ENCODE measurements around the gene GPD1L. TPM values are rescaled to one million over a fixed set of nuclear protein-coding genes. Genes with fewer than 3 reads are reported as not detected.

Gene GPD1L
- total and polyA plus RNA-seq, 7 experiments from 2014 or later, result 10.6 to 23.8 (median 21.0) TPM

DNA sequence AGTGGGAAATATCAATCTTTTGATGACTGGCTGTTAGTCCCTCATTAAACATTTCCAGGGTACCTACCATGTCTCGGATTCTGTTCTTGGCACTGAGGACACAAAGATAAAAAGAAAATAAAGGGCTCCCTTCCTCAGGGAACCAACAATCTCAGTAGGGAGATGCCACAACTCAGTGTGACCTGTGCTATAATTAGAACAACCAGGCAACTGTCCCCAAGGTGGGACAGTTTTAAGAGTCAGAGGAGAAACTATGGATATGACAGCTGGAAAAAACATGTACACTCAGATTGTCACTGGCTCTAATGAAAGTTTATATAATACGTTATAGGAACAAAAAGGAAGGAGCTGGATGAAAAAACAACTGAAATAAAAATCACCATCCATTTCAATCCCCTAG lies 108.8 kb downstream of the GPD1L start:
- ChIA-PET POLR2A (interaction anchor here (1.0 kb wide), 1 partner anchor 9 kb away, joined by 7 read pairs; no protein-coding TSS in a partner anchor), CTCF (no interaction called here)
- peaks cover 0 to 15% (median 4%) of the 10 kb centered on the region in 5 donors for H3K36me3 Mint-ChIP-seq
- no peak overlapping the region for H3K27ac ChIP-seq (ENCODE audit: low read depth, low read length)
- peaks cover 0 to 16% (median 8%) of the 10 kb centered on the region in 11 donors for H3K9me3 Mint-ChIP-seq
- no peaks in the 10 kb centered on the region for H3K27me3 ChIP-seq (ENCODE audit: control insufficient read depth in 2 of 2, insufficient read depth in 2 of 2, low read length in 2 of 2)
- no peak overlapping the region for H3K4me3 Mint-ChIP-seq
- no peak overlapping the region for H3K27ac Mint-ChIP-seq
- DNase-seq (no peak), ATAC-seq (no peak)
- H3K36me3 ChIP-seq (ENCODE audit: control insufficient read depth in 2 of 3, insufficient read depth in 3 of 3, low read length in 3 of 3), result no peaks in the 10 kb centered on the region
- no peaks in the 10 kb centered on the region for H3K4me1 Mint-ChIP-seq
- H3K4me3 ChIP-seq (ENCODE audit: low read length), result no peak overlapping the region
- no peaks in the 10 kb centered on the region for H3K9me3 ChIP-seq (ENCODE audit: control insufficient read depth in 2 of 3, low read length in 3 of 3)
- no peaks in the 10 kb centered on the region for H3K4me1 ChIP-seq (ENCODE audit: control insufficient read depth in 2 of 2, insufficient read depth in 2 of 2, low read length in 2 of 2)
- peaks cover 0 to 19% (median 5%) of the 10 kb centered on the region in 5 donors for H3K27me3 Mint-ChIP-seq
- intact Hi-C loops (cut with micrococcal nuclease), result no loop called here

DNA sequence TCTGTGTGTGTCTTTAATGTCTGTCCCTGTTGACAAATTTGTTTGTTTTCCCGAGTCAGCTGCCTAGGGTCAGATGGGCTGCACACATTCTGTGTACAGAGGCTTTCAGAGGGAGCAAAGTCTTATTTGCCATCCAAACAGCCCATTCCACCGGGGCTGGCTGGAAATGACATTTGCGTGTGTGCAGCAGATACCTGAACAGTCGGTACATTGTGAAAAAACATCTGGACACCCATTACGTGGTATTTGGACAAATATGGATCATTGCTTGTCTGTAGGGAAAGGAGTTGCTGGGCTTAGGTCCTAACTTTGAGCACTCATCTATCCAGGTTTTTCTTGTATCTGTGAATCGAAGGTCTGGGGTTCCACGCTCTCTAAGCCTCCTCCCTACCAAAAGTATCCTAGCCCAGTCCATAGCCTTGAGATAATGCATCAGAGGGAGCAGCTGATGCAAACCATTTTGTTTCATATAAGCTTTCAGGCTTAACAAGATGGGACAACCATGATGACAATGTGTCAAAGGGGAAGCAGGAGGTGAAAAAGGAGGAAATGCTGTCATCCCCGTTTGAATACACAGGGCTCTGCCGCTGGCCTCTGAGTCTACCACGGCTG lies 109.9 kb downstream of the GPD1L start:
- H3K27ac Mint-ChIP-seq, result no peak overlapping the region
- H3K9me3 ChIP-seq (ENCODE audit: control insufficient read depth in 2 of 3, low read length in 3 of 3), result no peaks in the 10 kb centered on the region
- H3K4me3 Mint-ChIP-seq, result no peak overlapping the region
- intact Hi-C loops (cut with micrococcal nuclease), result no loop called here
- no peak overlapping the region for H3K4me3 ChIP-seq (ENCODE audit: low read length)
- peaks cover 0 to 20% (median 4%) of the 10 kb centered on the region in 5 donors for H3K36me3 Mint-ChIP-seq
- H3K4me1 ChIP-seq (ENCODE audit: control insufficient read depth in 2 of 2, insufficient read depth in 2 of 2, low read length in 2 of 2), result no peaks in the 10 kb centered on the region
- POLR2A ChIA-PET, result interaction anchor here (0.6 to 1.0 kb wide), 2 partner anchors 10 to 145 kb away, joined by 7 read pairs; no protein-coding TSS in a partner anchor
- no peaks in the 10 kb centered on the region for H3K27me3 ChIP-seq (ENCODE audit: control insufficient read depth in 2 of 2, insufficient read depth in 2 of 2, low read length in 2 of 2)
- no peak for DNase-seq
- CTCF ChIA-PET, result no interaction called here
- peaks cover 0 to 19% (median 5%) of the 10 kb centered on the region in 5 donors for H3K27me3 Mint-ChIP-seq
- H3K36me3 ChIP-seq (ENCODE audit: control insufficient read depth in 2 of 3, insufficient read depth in 3 of 3, low read length in 3 of 3), result no peaks in the 10 kb centered on the region
- ATAC-seq, result no peak
- H3K9me3 Mint-ChIP-seq, result peaks cover 0 to 21% (median 11%) of the 10 kb centered on the region in 11 donors
- H3K4me1 Mint-ChIP-seq, result no peaks in the 10 kb centered on the region
- no peak overlapping the region for H3K27ac ChIP-seq (ENCODE audit: low read depth, low read length)

DNA sequence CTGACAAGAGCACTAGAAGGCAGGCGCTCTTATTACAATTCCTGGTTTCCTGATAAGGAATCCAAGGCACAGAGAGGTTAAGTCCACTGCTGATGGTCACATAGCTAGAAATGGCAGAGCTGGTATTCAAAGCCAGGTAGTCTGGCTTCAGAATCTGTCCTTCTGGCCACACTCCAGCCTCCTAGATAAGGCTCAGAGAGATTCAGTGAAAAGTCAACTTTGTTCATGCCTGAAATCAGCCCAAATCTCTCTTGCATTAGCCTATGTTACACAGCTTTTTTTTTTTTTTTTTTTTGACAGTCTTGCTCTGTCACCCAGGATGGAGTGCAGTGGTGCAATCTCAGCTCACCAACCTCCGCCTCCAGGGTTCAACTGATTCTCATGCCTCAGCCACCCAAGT lies 110.9 kb downstream of the GPD1L start:
- POLR2A ChIA-PET, result no interaction called here
- H3K4me1 ChIP-seq (ENCODE audit: control insufficient read depth in 2 of 2, insufficient read depth in 2 of 2, low read length in 2 of 2), result no peaks in the 10 kb centered on the region
- H3K9me3 Mint-ChIP-seq, result peaks cover 0 to 24% (median 11%) of the 10 kb centered on the region in 11 donors
- H3K4me3 ChIP-seq (ENCODE audit: low read length), result no peak overlapping the region
- CTCF ChIA-PET, result no interaction called here
- no peak for ATAC-seq
- H3K36me3 Mint-ChIP-seq, result peaks cover 0 to 20% (median 4%) of the 10 kb centered on the region in 5 donors
- no peak for DNase-seq
- peaks cover 0 to 5% (median 0%) of the 10 kb centered on the region in 7 donors for H3K4me1 Mint-ChIP-seq
- H3K9me3 ChIP-seq (ENCODE audit: control insufficient read depth in 2 of 3, low read length in 3 of 3), result no peaks in the 10 kb centered on the region
- H3K4me3 Mint-ChIP-seq, result no peak overlapping the region
- no peaks in the 10 kb centered on the region for H3K36me3 ChIP-seq (ENCODE audit: control insufficient read depth in 2 of 3, insufficient read depth in 3 of 3, low read length in 3 of 3)
- no peak overlapping the region for H3K27ac ChIP-seq (ENCODE audit: low read depth, low read length)
- H3K27me3 ChIP-seq (ENCODE audit: control insufficient read depth in 2 of 2, insufficient read depth in 2 of 2, low read length in 2 of 2), result no peaks in the 10 kb centered on the region
- H3K27me3 Mint-ChIP-seq, result peaks cover 0 to 19% (median 5%) of the 10 kb centered on the region in 5 donors
- intact Hi-C loops (cut with micrococcal nuclease), result no loop called here
- H3K27ac Mint-ChIP-seq, result no peak overlapping the region

Other genes with a start within 250 kb of the GPD1L start
- gene OSBPL10, start 125.4 kb upstream of the GPD1L start, total RNA-seq, result 1 to 10 TPM in 3 of 5 experiments, under 1 TPM in 2; 0.30 to 6.8 (median 1.5) TPM
- under 1 TPM; 0.15 TPM for gene OSBPL10, start 125.4 kb upstream of the GPD1L start, polyA plus RNA-seq
- gene ZNF860, start 124.9 kb upstream of the GPD1L start, total RNA-seq, result under 1 TPM in 3 of 5 experiments, not detected in 2; 0.11 to 0.32 (median 0.15) TPM
- not detected for gene ZNF860, start 124.9 kb upstream of the GPD1L start, polyA plus RNA-seq
- 10 to 100 TPM in 1 of 5 experiments, 1 to 10 TPM in 4; 7.4 to 13.6 (median 8.6) TPM for gene CMTM8, start 132.1 kb downstream of the GPD1L start, total RNA-seq
- gene CMTM8, start 132.1 kb downstream of the GPD1L start, polyA plus RNA-seq, result 10 to 100 TPM in 1 of 2 donors, 1 to 10 TPM in 1; 8.1 to 11.8 TPM